DND-41 (cell line): ENCODE data around the gene TBC1D28.
"Not testable (repeated sequence)": the region's sequence is repeated elsewhere in the genome, so short reads cannot be mapped to it uniquely, and the experiment has no call there.

ENCODE experiments used
- ATAC-seq: fragments of 200-7000 bp; cut with Tn5 transposase; 3 replicates; pipeline ENCODE4 v1.9.1; 2021; ENCODE audit warnings: low read depth; ENCODE audit not compliant: insufficient read depth
- DNase-seq: peaks from one replicate; pipeline ENCODE4 v3.0.0-alpha.2; 2020
- H2AFZ ChIP-seq: 2 replicates; pipeline ENCODE4 v1.6.0; 2012; ENCODE audit warnings: low read depth, low read length
- H3K27ac ChIP-seq: 2 replicates; pipeline ENCODE4 v1.5.1; 2012; ENCODE audit warnings: low read length, inconsistent platforms
- H3K27me3 ChIP-seq: fragments of 200-600 bp; sonication (generic); 2 replicates; pipeline ENCODE4 v1.6.0; 2012; ENCODE audit warnings: low read length, mild to moderate bottlenecking, inconsistent platforms; ENCODE audit not compliant: insufficient read depth, poor library complexity
- H3K36me3 ChIP-seq: 2 replicates; pipeline ENCODE4 v1.5.1; 2012; ENCODE audit warnings: low read length, inconsistent platforms; ENCODE audit not compliant: insufficient read depth
- H3K4me1 ChIP-seq: 2 replicates; pipeline ENCODE4 v1.5.1; 2012; ENCODE audit warnings: mild to moderate bottlenecking, low read length; ENCODE audit not compliant: insufficient read depth
- H3K4me2 ChIP-seq: 2 replicates; pipeline ENCODE4 v1.6.0; 2012; ENCODE audit warnings: mild to moderate bottlenecking, moderate library complexity, low read length, inconsistent platforms; ENCODE audit not compliant: insufficient read depth
- H3K4me3 ChIP-seq, 2 experiments: fragments of 200-600 bp in 1 of 2; shearing (Covaris generic) in 1 of 2; 2 replicates each; pipeline ENCODE4 v1.5.1; 2012 to 2016; ENCODE audit warnings: inconsistent platforms in 2 of 2, low read length in 2 of 2, mild to moderate bottlenecking in 2 of 2, low read depth in 1 of 2, moderate library complexity in 1 of 2
- H3K79me2 ChIP-seq: 2 replicates; pipeline ENCODE4 v1.6.0; 2012; ENCODE audit warnings: low read length, inconsistent platforms; ENCODE audit not compliant: insufficient read depth
- H3K9ac ChIP-seq: 2 replicates; pipeline ENCODE4 v1.6.0; 2012; ENCODE audit warnings: low read depth, mild to moderate bottlenecking, inconsistent platforms, low read length, moderate library complexity
- H3K9me3 ChIP-seq: 2 replicates; pipeline ENCODE4 v1.5.1; 2012; ENCODE audit warnings: low read length, moderate library complexity, mild to moderate bottlenecking, inconsistent platforms; ENCODE audit not compliant: insufficient read depth, severe bottlenecking
- H4K20me1 ChIP-seq: 2 replicates; pipeline ENCODE4 v1.6.0; 2012; ENCODE audit warnings: low read length; ENCODE audit not compliant: insufficient read depth

The TBC1D28 gene

GRCh38 chr17:18593138-18593537 is 51.1 kb downstream of the TBC1D28 start:
- not testable (repeated sequence) for H3K9me3 ChIP-seq, DNase-seq, H3K36me3 ChIP-seq

More at GRCh38 chr17:18593138-18593537, 51.1 kb downstream of the TBC1D28 start:
- H3K9ac ChIP-seq, H3K4me1 ChIP-seq, H3K4me3 ChIP-seq, H2AFZ ChIP-seq, H3K27me3 ChIP-seq, ATAC-seq, H3K79me2 ChIP-seq, H4K20me1 ChIP-seq, H3K4me2 ChIP-seq, H3K27ac ChIP-seq: not testable (repeated sequence)
